ENCODE results near the gene HNRNPUL1. TPM values are rescaled to one million over a fixed set of nuclear protein-coding genes. Genes with fewer than 3 reads are reported as not detected.

HNRNPUL1 gene
- total RNA-seq, 1 donor from 2014 or later = 64.7 TPM

- DNase-seq = no peak
These were observed 45.2 kb downstream of the HNRNPUL1 start for GRCh38 chr19:41309180-41310032.

DNA sequence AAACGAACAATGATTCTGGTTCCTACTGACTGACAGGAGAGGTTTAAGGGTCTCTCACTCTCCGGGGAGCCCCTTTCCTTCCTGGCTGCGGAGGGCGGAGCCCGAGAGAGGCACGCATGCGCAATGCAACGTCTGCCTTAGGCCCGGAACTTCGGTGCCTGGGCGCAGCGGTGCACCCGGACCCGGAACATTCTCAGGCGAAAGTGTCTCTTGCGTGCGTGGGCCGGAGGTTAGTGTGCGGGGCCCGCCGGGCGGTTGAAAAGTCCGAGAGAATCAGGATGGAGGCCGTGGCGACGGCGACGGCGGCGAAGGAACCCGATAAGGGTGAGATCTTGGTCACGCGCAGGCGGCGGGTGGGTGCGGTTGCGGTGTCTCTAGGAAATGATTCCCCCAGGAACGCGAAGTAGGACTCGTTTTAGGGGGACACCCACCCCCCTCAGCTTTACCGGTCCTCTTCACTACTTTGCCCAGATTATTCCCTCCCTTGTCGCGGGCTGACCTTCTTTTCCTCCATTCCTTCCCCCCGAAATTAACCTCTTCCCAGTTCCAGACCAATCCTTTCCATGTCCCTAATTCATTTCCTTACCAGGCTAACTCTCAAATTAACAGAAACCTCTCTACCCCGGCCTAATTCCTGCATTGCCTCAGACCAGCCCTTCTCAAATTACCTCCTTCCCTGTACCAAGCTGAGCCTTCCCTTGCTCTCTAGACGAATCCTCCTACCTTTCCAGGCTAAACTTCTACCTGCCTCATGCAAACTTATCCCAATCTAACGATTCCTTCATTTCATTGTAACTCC lies 46.1 kb downstream of the HNRNPUL1 start, which contains the start of gene CCDC97:
TSS of gene CCDC97 (plus strand) at position 140 of the 799 bp plus-strand sequence. CDS start at position 279, 139 bp downstream.
- peak; percentile 84 for DNase-seq

- no peak for DNase-seq
These were observed 46.9 kb downstream of the HNRNPUL1 start for GRCh38 chr19:41311072-41311471.

DNA sequence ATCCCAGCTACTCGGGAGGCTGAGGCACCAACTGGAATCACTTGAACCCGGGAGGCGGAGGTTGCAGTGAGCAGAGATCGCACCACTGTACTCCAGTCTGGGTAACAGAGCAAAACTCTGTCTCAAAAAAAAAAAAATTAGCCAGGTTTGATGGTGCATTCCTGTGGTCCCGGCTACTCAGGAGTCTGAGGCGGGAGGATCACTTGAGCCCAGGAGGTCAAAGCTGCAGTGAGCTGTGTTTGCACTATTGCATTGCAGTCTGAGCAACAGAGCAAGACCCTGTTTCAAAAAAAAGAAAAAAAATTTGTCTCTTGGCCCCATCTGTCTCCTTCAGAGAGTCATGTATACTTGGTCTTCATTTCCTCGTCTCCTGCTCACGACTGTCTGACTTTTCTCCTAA lies 47.4 kb downstream of the HNRNPUL1 start:
- no peak for DNase-seq

GRCh38 chr19:41316306-41316920 lies 52.2 kb downstream of the HNRNPUL1 start:
- no peak for DNase-seq

DNA sequence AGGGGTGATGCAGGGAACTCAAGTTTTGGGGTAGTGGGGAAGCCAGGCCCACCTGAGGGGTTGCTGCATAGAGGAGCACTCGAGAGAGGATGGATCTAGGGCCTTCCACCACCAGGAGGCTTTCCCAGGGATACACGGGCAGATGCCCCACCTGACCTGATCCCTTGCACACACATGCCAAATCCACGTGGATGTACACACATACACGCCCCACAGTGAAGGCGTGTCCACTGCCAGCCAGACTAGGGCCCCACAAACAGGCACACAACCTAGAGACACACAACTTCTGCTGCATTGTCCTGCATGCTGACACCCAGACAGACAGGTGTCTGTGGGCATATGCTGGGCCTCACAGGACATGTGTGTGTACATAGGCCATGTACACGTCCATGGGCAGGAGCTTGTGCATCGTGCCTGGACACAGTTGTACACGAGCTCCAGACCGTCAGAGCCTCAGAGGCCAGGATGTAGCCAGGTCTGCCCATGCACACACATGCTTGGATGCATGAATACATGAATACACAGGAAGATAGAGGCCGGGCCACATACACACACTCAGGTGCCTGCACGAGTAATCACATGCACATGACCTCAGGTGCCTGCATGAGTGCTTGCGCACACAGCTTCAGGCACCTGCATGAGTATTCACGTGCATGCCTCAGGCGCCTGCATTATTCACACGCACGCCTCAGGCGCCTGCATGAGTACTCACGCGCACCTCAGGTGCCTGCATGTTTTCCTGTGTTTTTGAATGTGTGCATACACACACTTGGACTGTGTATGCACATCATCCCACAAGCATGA lies 54.7 kb downstream of the HNRNPUL1 start:
- DNase-seq = no peak

GRCh38 chr19:41319500-41320184 lies 55.5 kb downstream of the HNRNPUL1 start:
- DNase-seq = no peak

- no peak for DNase-seq
These were observed 56.0 kb downstream of the HNRNPUL1 start for GRCh38 chr19:41320185-41320518.

DNA sequence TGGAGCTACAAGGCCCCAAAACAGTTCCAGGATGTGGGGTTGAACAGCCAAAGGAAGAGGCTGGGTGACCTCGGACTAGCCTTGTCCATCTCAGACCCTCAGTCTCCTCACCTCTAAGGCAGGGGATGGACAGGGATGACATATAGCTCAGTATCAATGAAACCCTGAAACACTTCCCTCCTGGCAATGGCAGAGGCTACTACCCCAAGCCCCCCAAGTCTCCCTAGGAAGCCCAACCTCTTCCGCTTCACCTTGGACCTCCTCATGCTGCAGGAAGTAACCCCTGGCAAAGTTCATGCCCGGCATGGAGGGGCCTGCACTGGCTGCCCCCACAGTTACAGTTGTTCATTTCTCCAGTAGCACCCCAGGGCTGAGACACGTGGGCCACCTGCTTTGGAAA lies 56.4 kb downstream of the HNRNPUL1 start:
- DNase-seq = no peak

GRCh38 chr19:41321204-41321599 lies 57.0 kb downstream of the HNRNPUL1 start:
- DNase-seq = no peak

DNA sequence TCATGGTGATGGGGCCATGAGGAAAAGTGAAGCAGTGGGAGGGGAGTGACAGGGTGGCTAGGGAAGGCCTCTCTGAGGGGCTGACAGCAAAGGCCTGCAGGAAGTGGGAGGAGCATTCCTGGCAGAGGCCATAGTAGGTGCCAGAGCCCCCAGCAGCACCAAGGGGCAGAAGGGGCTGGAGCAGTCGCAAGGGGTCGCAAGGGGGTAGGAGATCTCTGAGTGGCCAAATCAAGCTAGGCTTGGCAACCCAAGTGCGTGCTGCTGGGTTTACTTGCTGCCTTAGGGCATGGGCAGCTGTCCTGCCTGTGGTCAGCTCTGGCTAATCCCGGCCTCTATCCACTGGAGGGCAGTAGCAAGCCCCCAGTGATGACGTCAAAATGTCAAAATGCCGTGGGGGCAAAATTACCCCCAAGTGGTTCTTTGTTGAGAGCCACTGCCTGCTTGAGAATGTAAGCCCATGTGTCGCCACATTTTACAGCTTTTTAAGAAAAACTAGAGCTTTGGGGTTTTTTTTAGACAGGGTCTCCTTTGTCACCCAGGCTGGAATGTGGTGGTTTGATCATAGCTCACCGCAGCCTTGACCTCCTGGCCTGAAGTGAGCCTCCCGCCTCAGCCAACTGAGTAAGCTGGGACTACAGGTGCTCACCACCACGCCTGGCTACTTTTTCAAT lies 57.6 kb downstream of the HNRNPUL1 start:
- no peak for DNase-seq

DNA sequence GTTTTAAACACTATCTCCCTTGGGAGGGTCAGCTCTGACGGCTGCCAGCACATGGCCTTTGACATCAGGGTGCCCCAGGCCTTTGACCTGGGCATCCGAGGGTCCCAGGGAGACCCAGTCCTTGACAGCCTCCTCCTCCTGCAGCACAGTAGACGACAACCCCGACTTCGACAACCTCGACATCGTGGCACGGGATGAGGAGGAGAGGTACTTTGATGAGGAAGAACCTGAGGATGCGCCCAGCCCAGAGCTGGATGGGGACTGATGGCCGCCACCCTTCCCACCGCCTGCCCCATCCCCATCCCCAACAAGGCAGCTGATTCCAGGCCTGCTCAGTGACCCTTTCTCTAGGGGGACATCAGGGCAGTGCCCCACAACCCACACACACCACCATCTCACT lies 58.3 kb downstream of the HNRNPUL1 start:
- DNase-seq = no peak

GRCh38 chr19:41323023-41323422 lies 58.9 kb downstream of the HNRNPUL1 start:
- no peak for DNase-seq

DNA sequence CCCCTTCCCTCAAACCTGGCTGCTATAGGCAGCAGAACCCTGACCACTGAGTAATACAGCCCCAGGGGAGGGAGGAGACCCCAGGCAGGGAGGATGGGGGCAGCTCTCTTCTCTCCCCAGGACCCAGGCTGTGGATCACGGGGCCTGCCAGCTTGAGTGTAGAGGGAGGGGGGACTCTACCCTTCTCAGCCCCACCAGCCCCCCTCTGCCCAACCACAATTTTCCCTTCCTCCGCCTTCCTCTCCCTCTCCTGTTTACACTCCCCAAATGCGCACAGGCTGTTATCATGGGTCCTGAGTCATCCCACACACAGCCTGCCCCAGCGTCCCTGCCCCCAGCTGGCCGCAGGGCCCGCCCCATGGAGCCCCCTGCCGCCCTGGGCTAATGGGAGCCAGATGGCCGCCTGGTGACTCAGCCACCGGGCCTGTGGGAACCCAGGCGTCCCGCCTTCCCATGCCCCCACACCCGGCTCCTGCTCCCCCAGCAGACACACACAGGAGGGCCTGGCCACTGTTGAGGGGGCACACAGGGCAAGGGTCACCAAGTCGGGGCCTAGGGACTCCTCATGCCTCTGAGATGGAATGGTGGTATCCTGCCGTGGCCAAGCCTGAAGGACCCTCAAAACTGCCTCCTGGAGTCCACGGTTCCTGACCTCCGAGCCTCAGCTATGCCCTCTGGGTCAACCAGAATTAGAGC lies 59.4 kb downstream of the HNRNPUL1 start:
- DNase-seq = peak; percentile 24

- DNase-seq = peak; percentile 12
These were observed 60.1 kb downstream of the HNRNPUL1 start for GRCh38 chr19:41324231-41324702.

- DNase-seq = no peak
These were observed 60.9 kb downstream of the HNRNPUL1 start for GRCh38 chr19:41324921-41325639.

DNA sequence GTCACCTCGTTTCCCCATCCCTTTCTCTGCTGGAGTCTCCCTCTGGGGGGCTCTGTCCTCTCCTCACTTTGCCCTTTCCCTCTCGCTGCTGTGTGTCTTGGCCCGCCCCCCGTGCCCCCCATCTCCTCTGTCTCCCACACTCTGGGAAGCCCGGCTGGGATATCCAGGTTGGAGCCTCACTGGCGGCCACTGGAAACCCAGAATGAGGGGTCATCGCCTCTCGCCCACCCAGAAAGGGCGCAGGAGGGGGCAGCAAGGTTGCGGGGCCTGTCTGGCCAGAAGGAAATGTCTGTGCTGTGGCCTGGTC lies 61.4 kb downstream of the HNRNPUL1 start:
- no peak for DNase-seq

GRCh38 chr19:41325947-41326706 lies 62.0 kb downstream of the HNRNPUL1 start:
- peak; percentile 43 for DNase-seq

GRCh38 chr19:41327076-41327575 lies 63.0 kb downstream of the HNRNPUL1 start:
- no peak for DNase-seq

All from occipital lobe (tissue), 2 donors.